Panc1 (cell line): ENCODE measurements around the gene DNAJC27. TPM values are rescaled to one million over a fixed set of nuclear protein-coding genes. Genes with fewer than 3 reads are reported as not detected.

Source experiments
- ATAC-seq: fragments of 200-7000 bp; cut with Tn5 transposase; 2 replicates; pipeline ENCODE4 v1.9.1; 2020; ENCODE audit warnings: mild to moderate bottlenecking, moderate library complexity
- Bru-seq: library from RNA; stranded (reverse); fragments of 400-500 nt; gene quantifications from one replicate; lab custom pipeline; 2021; lab: Mats Ljungman, UMichigan
- BruChase-seq, 2 experiments: library from RNA; stranded (reverse); fragments of 400-500 nt; gene quantifications; one replicate each; lab custom pipeline; 2021; lab: Mats Ljungman, UMichigan
- BruUV-seq: library from RNA; stranded (reverse); fragments of 400-500 nt; replicated peaks from 2 replicates; lab custom pipeline; 2021; lab: Mats Ljungman, UMichigan
- CTCF ChIA-PET: fragments of 300-600 bp; sonication (Branson Sonifier 250); formaldehyde crosslinking; loops from one replicate; lab custom pipeline; 2022; ENCODE audit warnings: antibody characterized with exemption; lab: Charles Lee
- POLR2A ChIA-PET: fragments of 300-600 bp; sonication (Branson Sonifier 250); formaldehyde crosslinking; loops from one replicate; lab custom pipeline; 2022; ENCODE audit warnings: antibody characterized with exemption; lab: Charles Lee
- DNase-seq: peaks from one replicate; pipeline ENCODE4 v3.0.0-alpha.2; 2010; ENCODE audit warnings: low read depth, low spot score
- H3K27ac ChIP-seq: 2 replicates; pipeline ENCODE4 v1.5.1; 2011; ENCODE audit warnings: mild to moderate bottlenecking, low read length, inconsistent platforms
- H3K27me3 ChIP-seq: fragments of 200-500 bp; sonication (Bioruptor generic); 2 replicates; pipeline ENCODE4 v1.6.0; 2014; ENCODE audit warnings: low read length, inconsistent platforms; ENCODE audit not compliant: control insufficient read depth, insufficient read depth
- H3K36me3 ChIP-seq: fragments of 200-500 bp; sonication (Bioruptor generic); 2 replicates; pipeline ENCODE4 v1.5.1; 2014; ENCODE audit warnings: inconsistent platforms, mild to moderate bottlenecking, low read length, moderate library complexity; ENCODE audit not compliant: control insufficient read depth, insufficient read depth
- H3K4me1 ChIP-seq: 2 replicates; pipeline ENCODE4 v1.5.1; 2011; ENCODE audit warnings: inconsistent platforms, mild to moderate bottlenecking, low read length, moderate library complexity; ENCODE audit not compliant: control insufficient read depth, insufficient read depth
- H3K4me3 ChIP-seq, 2 experiments: 2 replicates each; pipeline ENCODE4 v1.5.1; 2011 to 2012; ENCODE audit warnings: low read depth in 2 of 2, low read length in 2 of 2, mild to moderate bottlenecking in 2 of 2, inconsistent platforms in 1 of 2, moderate library complexity in 1 of 2
- H3K9me3 ChIP-seq: fragments of 200-500 bp; sonication (Bioruptor generic); 2 replicates; pipeline ENCODE4 v1.5.1; 2014; ENCODE audit warnings: low read depth, mild to moderate bottlenecking, inconsistent platforms, low read length, moderate library complexity; ENCODE audit not compliant: control insufficient read depth, insufficient read depth
- POLR2AphosphoS5 ChIP-seq: IDR thresholded peaks from 2 replicates; pipeline ENCODE4 v1.6.1; 2012; ENCODE audit warnings: mild to moderate bottlenecking, low read depth, low read length, moderate library complexity
- SIN3A ChIP-seq: IDR thresholded peaks from 2 replicates; pipeline ENCODE4 v1.6.1; 2012; ENCODE audit warnings: low read depth, mild to moderate bottlenecking, low read length, moderate library complexity, borderline replicate concordance; ENCODE audit not compliant: insufficient read depth
- TCF7L2 ChIP-seq: IDR thresholded peaks from 2 replicates; pipeline ENCODE4 v1.6.1; 2011; ENCODE audit warnings: mild to moderate bottlenecking, low read depth, low read length, inconsistent platforms
- in situ Hi-C: cut with HindIII; loops from 2 replicates; pipeline ENCODE4 v1.10.0; 2016; ENCODE audit warnings: low sequenced_read_pairs, low pct_unique_long_range_greater_than_20kb
- intact Hi-C: fragments of 100-400 bp; cut with micrococcal nuclease; formaldehyde crosslinking; loops from one replicate; pipeline ENCODE4 v1.10.0; 2022; ENCODE audit not compliant: unreplicated experiment
- long read RNA-seq: library from polyadenylated mRNA; unstranded; transcript quantifications from one replicate; pipeline ENCODE4 v2.0.0, GENCODE V29; 2021; ENCODE audit not compliant: unreplicated experiment
- polyA plus RNA-seq: library from polyadenylated mRNA; unstranded; fragments of >200 nt; gene quantifications from one replicate; pipeline ENCODE4 v1.2.1, GENCODE V29; 2012; ENCODE audit warnings: missing spikeins; ENCODE audit not compliant: insufficient read length
- total RNA-seq: library from RNA; stranded (reverse); gene quantifications from one replicate; pipeline ENCODE4 v1.2.1, GENCODE V29; 2021; ENCODE audit not compliant: unreplicated experiment
- TF ChIP-seq, protein P1 (sequence below), 2 experiments: IDR thresholded peaks; 2 replicates each; pipeline ENCODE4 v1.6.1; 2011 to 2012; ENCODE audit warnings: low read depth in 2 of 2, control low read depth in 1 of 2, low read length in 1 of 2, mild to moderate bottlenecking in 1 of 2, moderate library complexity in 1 of 2; ENCODE audit not compliant: insufficient read depth in 1 of 2
- TF ChIP-seq, protein P2 (sequence below): fragments of 450-650 bp; IDR thresholded peaks from 2 replicates; pipeline ENCODE4 v1.5.1; 2017; ENCODE audit warnings: mild to moderate bottlenecking

The DNAJC27 gene
- 4.9 TPM for total RNA-seq
- 1.5 TPM for polyA plus RNA-seq
- Bru-seq, nascent RNA, result percentile 73 among the genes with signal in this experiment
- BruChase-seq, experiment 1, labeled RNA remaining after a 2-hour chase, result percentile 59 among the genes with signal in this experiment
- BruChase-seq, experiment 2, labeled RNA remaining after a 6-hour chase, result percentile 51 among the genes with signal in this experiment
- long read RNA-seq, full-length matches to known transcripts, result 6 of 7 reads
- long read RNA-seq, partial matches to known transcripts, result 0 of 7 reads
- long read RNA-seq, other reads (novel, unspliced or antisense), result 1 of 7 reads

- DNase-seq (peak; percentile 88), ATAC-seq (peak; percentile 98)
- peak within 1 kb of the TSS; percentile 97 for H3K27ac ChIP-seq
- no peaks in the 10 kb centered on the region; the same call in 1 of the 2 replicates for H3K36me3 ChIP-seq
- TF ChIP-seq, protein P1, sequence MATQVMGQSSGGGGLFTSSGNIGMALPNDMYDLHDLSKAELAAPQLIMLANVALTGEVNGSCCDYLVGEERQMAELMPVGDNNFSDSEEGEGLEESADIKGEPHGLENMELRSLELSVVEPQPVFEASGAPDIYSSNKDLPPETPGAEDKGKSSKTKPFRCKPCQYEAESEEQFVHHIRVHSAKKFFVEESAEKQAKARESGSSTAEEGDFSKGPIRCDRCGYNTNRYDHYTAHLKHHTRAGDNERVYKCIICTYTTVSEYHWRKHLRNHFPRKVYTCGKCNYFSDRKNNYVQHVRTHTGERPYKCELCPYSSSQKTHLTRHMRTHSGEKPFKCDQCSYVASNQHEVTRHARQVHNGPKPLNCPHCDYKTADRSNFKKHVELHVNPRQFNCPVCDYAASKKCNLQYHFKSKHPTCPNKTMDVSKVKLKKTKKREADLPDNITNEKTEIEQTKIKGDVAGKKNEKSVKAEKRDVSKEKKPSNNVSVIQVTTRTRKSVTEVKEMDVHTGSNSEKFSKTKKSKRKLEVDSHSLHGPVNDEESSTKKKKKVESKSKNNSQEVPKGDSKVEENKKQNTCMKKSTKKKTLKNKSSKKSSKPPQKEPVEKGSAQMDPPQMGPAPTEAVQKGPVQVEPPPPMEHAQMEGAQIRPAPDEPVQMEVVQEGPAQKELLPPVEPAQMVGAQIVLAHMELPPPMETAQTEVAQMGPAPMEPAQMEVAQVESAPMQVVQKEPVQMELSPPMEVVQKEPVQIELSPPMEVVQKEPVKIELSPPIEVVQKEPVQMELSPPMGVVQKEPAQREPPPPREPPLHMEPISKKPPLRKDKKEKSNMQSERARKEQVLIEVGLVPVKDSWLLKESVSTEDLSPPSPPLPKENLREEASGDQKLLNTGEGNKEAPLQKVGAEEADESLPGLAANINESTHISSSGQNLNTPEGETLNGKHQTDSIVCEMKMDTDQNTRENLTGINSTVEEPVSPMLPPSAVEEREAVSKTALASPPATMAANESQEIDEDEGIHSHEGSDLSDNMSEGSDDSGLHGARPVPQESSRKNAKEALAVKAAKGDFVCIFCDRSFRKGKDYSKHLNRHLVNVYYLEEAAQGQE (IDR thresholded peaks at IDR 0.05; ENCODE audit: insufficient read depth in 1 of 2, low read depth in 2 of 2, low read length in 1 of 2), result 0 out of 4 replicates have a peak, but pooled peaks of 1 of the 2 experiments have one; percentile 50
- TF ChIP-seq, protein P2, sequence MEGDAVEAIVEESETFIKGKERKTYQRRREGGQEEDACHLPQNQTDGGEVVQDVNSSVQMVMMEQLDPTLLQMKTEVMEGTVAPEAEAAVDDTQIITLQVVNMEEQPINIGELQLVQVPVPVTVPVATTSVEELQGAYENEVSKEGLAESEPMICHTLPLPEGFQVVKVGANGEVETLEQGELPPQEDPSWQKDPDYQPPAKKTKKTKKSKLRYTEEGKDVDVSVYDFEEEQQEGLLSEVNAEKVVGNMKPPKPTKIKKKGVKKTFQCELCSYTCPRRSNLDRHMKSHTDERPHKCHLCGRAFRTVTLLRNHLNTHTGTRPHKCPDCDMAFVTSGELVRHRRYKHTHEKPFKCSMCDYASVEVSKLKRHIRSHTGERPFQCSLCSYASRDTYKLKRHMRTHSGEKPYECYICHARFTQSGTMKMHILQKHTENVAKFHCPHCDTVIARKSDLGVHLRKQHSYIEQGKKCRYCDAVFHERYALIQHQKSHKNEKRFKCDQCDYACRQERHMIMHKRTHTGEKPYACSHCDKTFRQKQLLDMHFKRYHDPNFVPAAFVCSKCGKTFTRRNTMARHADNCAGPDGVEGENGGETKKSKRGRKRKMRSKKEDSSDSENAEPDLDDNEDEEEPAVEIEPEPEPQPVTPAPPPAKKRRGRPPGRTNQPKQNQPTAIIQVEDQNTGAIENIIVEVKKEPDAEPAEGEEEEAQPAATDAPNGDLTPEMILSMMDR, result no peak
- TF ChIP-seq SIN3A (no peak; the same call in 1 of the 2 replicates), POLR2AphosphoS5 (peak; percentile 82), TCF7L2 (peak; percentile 91)
- H3K27me3 ChIP-seq, result no peaks in the 10 kb centered on the region
- BruUV-seq, result no TSS peak
- in situ Hi-C loops (no loop called here), intact Hi-C loops (no loop called here)
- CTCF ChIA-PET, result no interaction called here
- POLR2A ChIA-PET, result no interaction called here
- peaks cover 6% of the 10 kb centered on the region; the same call in 1 of the 2 replicates for H3K4me1 ChIP-seq
- no peaks in the 10 kb centered on the region for H3K9me3 ChIP-seq
- peak within 1 kb of the TSS; percentile 72 to 88 for H3K4me3 ChIP-seq
Observed at GRCh38 chr2:24971536-24972314, at the start of gene DNAJC27. TSS of gene DNAJC27 (minus strand) at chr2:24971955. CDS start at chr2:24971904, 51 bp downstream.

DNA sequence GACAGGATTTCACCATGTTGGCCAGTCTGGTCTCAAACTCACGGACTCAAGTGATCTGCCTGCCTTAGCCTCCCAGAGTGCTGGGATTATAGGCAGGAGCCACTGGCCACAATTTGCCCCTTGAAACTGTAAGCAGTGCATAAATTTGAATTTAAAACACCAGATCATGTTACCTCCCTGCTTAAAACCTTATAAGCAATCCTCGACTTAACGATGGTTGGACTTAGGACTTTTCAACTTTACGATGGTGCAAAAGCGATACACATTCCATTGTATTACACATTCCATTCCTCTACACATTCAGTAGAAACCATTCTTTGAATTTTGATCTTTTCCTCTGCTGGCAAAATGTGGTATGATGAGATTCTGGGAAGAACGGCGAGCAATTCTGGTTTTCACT lies 46.9 kb upstream of the DNAJC27 start:
- ChIA-PET CTCF (interaction anchor here (0.6 kb wide), 1 partner anchor 36 kb away, joined by 11 read pairs; no protein-coding TSS in a partner anchor), POLR2A (no interaction called here)
- no peaks in the 10 kb centered on the region for H3K9me3 ChIP-seq
- BruUV-seq, result no TSS peak
- H3K27me3 ChIP-seq, result peaks cover 1% of the 10 kb centered on the region; the same call in 1 of the 2 replicates
- no peaks in the 10 kb centered on the region for H3K36me3 ChIP-seq
- ATAC-seq, result no peak
- TF ChIP-seq, protein P1 (IDR thresholded peaks at IDR 0.05; ENCODE audit: insufficient read depth in 1 of 2, low read depth in 2 of 2, low read length in 1 of 2), result no peak
- TF ChIP-seq POLR2AphosphoS5 (no peak), TCF7L2 (no peak), SIN3A (no peak)
- TF ChIP-seq, protein P2, result no peak
- H3K4me3 ChIP-seq, result no peak overlapping the region
- H3K27ac ChIP-seq, result no peak overlapping the region
- in situ Hi-C loops (no loop called here), intact Hi-C loops (no loop called here)
- H3K4me1 ChIP-seq, result no peaks in the 10 kb centered on the region
- no peak for DNase-seq
